GM23338 (cell line): Measurements from ENCODE around the gene ARL6. TPM values are rescaled to one million over a fixed set of nuclear protein-coding genes. Genes with fewer than 3 reads are reported as not detected.

Experiments used
- ATAC-seq: fragments of 200-7000 bp; cut with Tn5 transposase; 3 replicates; pipeline ENCODE4 v1.9.1; 2020
- DNase-seq: peaks from one replicate; pipeline ENCODE4 v3.0.0-alpha.2; 2015; ENCODE audit warnings: low spot score
- H2AFZ ChIP-seq: fragments of 200-600 bp; sonication (generic); 2 replicates; pipeline ENCODE4 v1.8.0; 2016; ENCODE audit warnings: antibody characterized with exemption, mild to moderate bottlenecking, moderate library complexity
- H3F3A ChIP-seq: fragments of 200-600 bp; sonication (generic); replicated peaks from 2 replicates; pipeline ENCODE4 v1.8.0; 2017; ENCODE audit warnings: antibody characterized with exemption, mixed run types, low read depth
- H3K27ac ChIP-seq: fragments of 200-600 bp; sonication (generic); 2 replicates; pipeline ENCODE4 v1.6.1; 2016; ENCODE audit warnings: low read depth
- H3K27me3 ChIP-seq: fragments of 200-600 bp; sonication (generic); 2 replicates; pipeline ENCODE4 v1.8.0; 2016; ENCODE audit warnings: mild to moderate bottlenecking, mixed run types, moderate library complexity; ENCODE audit not compliant: insufficient read depth
- H3K36me3 ChIP-seq: fragments of 200-600 bp; sonication (generic); 2 replicates; pipeline ENCODE4 v1.8.0; 2016; ENCODE audit warnings: mild to moderate bottlenecking; ENCODE audit not compliant: insufficient read depth
- H3K4me1 ChIP-seq: fragments of 200-600 bp; sonication (generic); 2 replicates; pipeline ENCODE4 v1.8.0; 2016; ENCODE audit warnings: mild to moderate bottlenecking, moderate library complexity; ENCODE audit not compliant: insufficient read depth
- H3K4me2 ChIP-seq: fragments of 200-600 bp; sonication (generic); 2 replicates; pipeline ENCODE4 v1.7.1; 2017; ENCODE audit warnings: mixed run types
- H3K4me3 ChIP-seq: fragments of 200-600 bp; sonication (generic); 2 replicates; pipeline ENCODE4 v1.6.1; 2016; ENCODE audit warnings: mixed run types
- H3K79me2 ChIP-seq: fragments of 200-600 bp; sonication (generic); replicated peaks from 2 replicates; pipeline ENCODE4 v1.8.0; 2017; ENCODE audit warnings: mild to moderate bottlenecking; ENCODE audit not compliant: insufficient read depth
- H3K9me2 ChIP-seq: fragments of 200-600 bp; sonication (generic); 2 replicates; pipeline ENCODE4 v1.8.0; 2017; ENCODE audit not compliant: insufficient read depth
- H4K20me1 ChIP-seq: fragments of 200-600 bp; sonication (generic); replicated peaks from 2 replicates; pipeline ENCODE4 v1.8.0; 2017; ENCODE audit warnings: mild to moderate bottlenecking; ENCODE audit not compliant: insufficient read depth
- H3K27ac Mint-ChIP-seq: 2 replicates; pipeline ENCODE4 v1.8.0; 2020; ENCODE audit warnings: inconsistent platforms, mild to moderate bottlenecking, moderate library complexity, mixed read lengths
- H3K27me3 Mint-ChIP-seq: 3 replicates; pipeline ENCODE4 v1.8.0; 2022; ENCODE audit warnings: low read depth, mild to moderate bottlenecking, moderate library complexity, mixed read lengths, inconsistent platforms; ENCODE audit not compliant: insufficient read depth, poor library complexity
- H3K36me3 Mint-ChIP-seq: 3 replicates; pipeline ENCODE4 v1.8.0; 2021; ENCODE audit warnings: low read depth, mild to moderate bottlenecking, inconsistent platforms, moderate library complexity, mixed read lengths
- H3K4me1 Mint-ChIP-seq: 3 replicates; pipeline ENCODE4 v1.8.0; 2020; ENCODE audit warnings: mild to moderate bottlenecking, inconsistent platforms, mixed read lengths
- H3K4me3 Mint-ChIP-seq: 3 replicates; pipeline ENCODE4 v1.8.0; 2021; ENCODE audit warnings: moderate library complexity, mild to moderate bottlenecking, inconsistent platforms, mixed read lengths
- H3K9me3 Mint-ChIP-seq: 3 replicates; pipeline ENCODE4 v1.8.0; 2020; ENCODE audit warnings: moderate library complexity, mild to moderate bottlenecking, inconsistent platforms, mixed read lengths
- CREB1 ChIP-seq: fragments of 250-450 bp; sonication (Bioruptor Pico); IDR thresholded peaks from 2 replicates; pipeline ENCODE4 v1.5.0; 2020; ENCODE audit warnings: low read depth, mild to moderate bottlenecking, moderate library complexity
- CTCF ChIP-seq, 2 experiments: fragments of 200-600 bp in 1 of 2; sonication (generic) in 1 of 2; conservative IDR thresholded peaks; 2 replicates each; pipeline versions ENCODE4 v1.5.1 to v1.6.1; 2016 to 2017; ENCODE audit warnings: antibody characterized with exemption in 2 of 2, low read depth in 2 of 2, mild to moderate bottlenecking in 2 of 2, moderate library complexity in 1 of 2
- ETS1 ChIP-seq: IDR thresholded peaks from 2 replicates; pipeline ENCODE4 v1.6.1; 2016; ENCODE audit warnings: antibody characterized with exemption
- EZH2 ChIP-seq: fragments of 200-600 bp; sonication (generic); IDR thresholded peaks from one replicate; pipeline ENCODE4 v1.8.0; 2017; ENCODE audit warnings: antibody characterized with exemption, mild to moderate bottlenecking, low read depth; ENCODE audit not compliant: unreplicated experiment
- JUNB ChIP-seq: IDR thresholded peaks from one replicate; pipeline ENCODE4 v1.6.1; 2016; ENCODE audit warnings: antibody characterized with exemption; ENCODE audit not compliant: unreplicated experiment
- REST ChIP-seq: IDR thresholded peaks from one replicate; pipeline ENCODE4 v1.6.1; 2018; ENCODE audit warnings: antibody characterized with exemption; ENCODE audit not compliant: unreplicated experiment
- STAT1 ChIP-seq: IDR thresholded peaks from one replicate; pipeline ENCODE4 v1.6.1; 2016; ENCODE audit warnings: antibody characterized with exemption; ENCODE audit not compliant: unreplicated experiment
- ZNF114 ChIP-seq: fragments of 250-450 bp; sonication (Bioruptor Pico); IDR thresholded peaks from 2 replicates; pipeline ENCODE4 v1.5.0; 2020; ENCODE audit warnings: mild to moderate bottlenecking, moderate library complexity
- ZNF331 ChIP-seq: fragments of 250-450 bp; sonication (Bioruptor Pico); IDR thresholded peaks from 2 replicates; pipeline ENCODE4 v1.5.0; 2020; ENCODE audit warnings: low read depth, mild to moderate bottlenecking, moderate library complexity
- ZNF462 ChIP-seq: fragments of 250-450 bp; sonication (Bioruptor Pico); IDR thresholded peaks from 2 replicates; pipeline ENCODE4 v1.5.0; 2020; ENCODE audit warnings: mild to moderate bottlenecking, moderate library complexity
- polyA plus RNA-seq: library from polyadenylated mRNA; unstranded; fragments of >200 nt; fragmentation: Nextera tagmentation; extraction: Ambion mirVana; gene quantifications from 2 replicates; pipeline ENCODE4 v1.2.1, GENCODE V29; 2016
- total RNA-seq: library from RNA; depleted of rRNA; stranded (reverse); fragments of >200 nt; shearing (Covaris generic); gene quantifications from 2 replicates; pipeline ENCODE4 v1.2.3, GENCODE V29; 2014

Gene ARL6
- total and polyA plus RNA-seq, 2 experiments from 2014 or later, result 9.8 to 10.9 TPM

- no peak for TF ChIP-seq ZNF462 (CRISPR knock-in tag)
- no peak for TF ChIP-seq ZNF114 (CRISPR knock-in tag)
Measured at GRCh38 chr3:97810779-97811390, 46.3 kb downstream of the ARL6 start (continued).

- Histone ChIP-seq H3K79me2 (no peaks in the 10 kb centered on the region), H3K36me3 (no peaks in the 10 kb centered on the region), H4K20me1 (no peaks in the 10 kb centered on the region), H3K4me1 (0 out of 2 replicates have a peak, but pooled peaks cover 6% of the 10 kb centered on the region), H3K9me2 (no peaks in the 10 kb centered on the region), H3F3A (no peaks in the 10 kb centered on the region), H3K27me3 (peaks cover 5% of the 10 kb centered on the region), H3K27ac (no peak overlapping the region), H2AFZ (no peak overlapping the region), H3K4me2 (no peak overlapping the region), H3K4me3 (no peak overlapping the region)
- Mint-ChIP-seq H3K36me3 (no peaks in the 10 kb centered on the region), H3K4me1 (peaks cover 8% of the 10 kb centered on the region; the same call in 2 of the 3 replicates), H3K4me3 (no peak overlapping the region), H3K9me3 (no peaks in the 10 kb centered on the region), H3K27ac (no peak overlapping the region), H3K27me3 (no peaks in the 10 kb centered on the region)
- no peak for DNase-seq
- ATAC-seq, result no peak
- TF ChIP-seq REST (no peak), ZNF331 (CRISPR knock-in tag) (no peak), JUNB (no peak), CTCF (conservative IDR thresholded peaks at IDR 0.05; ENCODE audit: low read depth in 2 of 2) (no peak), EZH2 (no peak), STAT1 (no peak), CREB1 (CRISPR knock-in tag) (no peak), ETS1 (no peak), ZNF114 (CRISPR knock-in tag) (no peak)
Measured at GRCh38 chr3:97815149-97815917, 50.8 kb downstream of the ARL6 start.
